Erythroblast (primary cell): ENCODE results near the gene FADD.

Experiments
- GATA1 ChIP-seq: IDR thresholded peaks from 2 replicates; pipeline ENCODE4 v1.6.1; 2011; ENCODE audit warnings: low read depth, mild to moderate bottlenecking, control low read depth, low read length, moderate library complexity
- POLR2A ChIP-seq: IDR thresholded peaks from 2 replicates; pipeline ENCODE4 v1.6.1; 2011; ENCODE audit warnings: mild to moderate bottlenecking, low read length

DNA sequence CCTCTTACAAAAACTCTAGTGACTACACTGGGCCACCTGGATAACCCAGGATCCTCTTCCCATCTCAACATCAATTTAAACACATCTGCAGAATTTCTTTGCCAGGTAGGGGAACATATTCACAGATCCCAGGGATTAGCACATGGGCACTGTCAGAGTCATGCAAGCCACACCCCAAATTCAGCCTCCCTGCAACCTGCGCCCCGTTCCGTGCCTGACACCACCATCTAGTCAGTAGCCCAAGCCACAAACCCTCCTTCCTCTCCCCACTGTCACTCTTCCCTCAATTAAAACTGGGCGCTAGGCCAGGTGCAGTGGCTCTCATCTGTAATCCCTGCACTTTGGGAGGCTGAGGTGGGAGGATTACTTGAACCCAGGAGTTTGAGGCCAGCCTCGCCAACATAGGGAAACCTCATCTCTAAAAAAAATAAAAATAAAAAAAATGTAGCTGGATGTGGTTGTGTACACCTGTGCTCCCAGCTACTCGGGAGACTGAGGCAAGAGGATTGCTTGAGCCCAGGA lies 6.4 kb downstream of the FADD start:
- TF ChIP-seq POLR2A (no peak), GATA1 (no peak)
